ENCODE measurements around the gene RGS12. TPM values are rescaled to one million over a fixed set of nuclear protein-coding genes. Genes with fewer than 3 reads are reported as not detected.
A peak's percentile ranks its signal among the peaks of the same experiment; 100 is the strongest.

The RGS12 gene
- total and polyA plus RNA-seq, 10 donors = 7.5 to 36.2 (median 20.1) TPM

- no peak for DNase-seq
- WGBS, 5 donors = 63 to 81% (median 76%) methylated on average over 14 to 23 of the region's 23 CpGs
- Histone ChIP-seq H3K4me3 (no peak overlapping the region), H3K27me3 (replicated peaks in 1 of 7) (no peaks in the 10 kb centered on the region), H3K27ac (peak overlapping the region in 6 of 8 donors; percentile 3 to 54 (median 39)), H3K4me1 (peaks cover 0 to 19% (median 9%) of the 10 kb centered on the region in 6 donors), H3K9me3 (no peaks in the 10 kb centered on the region), H3K36me3 (no peaks in the 10 kb centered on the region)
- no peak for TF ChIP-seq CTCF (IDR thresholded peaks at IDR 0.05 in 8 of 11, conservative IDR thresholded peaks at IDR 0.05 in 3 of 11)
- no peak for TF ChIP-seq POLR2AphosphoS5 (IDR thresholded peaks at IDR 0.05)
- no peak for TF ChIP-seq POLR2A (IDR thresholded peaks at IDR 0.05)
- intact Hi-C loops (cut with DNase I; ENCODE audit: low total_unique reads) = no loop called here
Measured at GRCh38 chr4:3331511-3332394, 38.9 kb downstream of the RGS12 start.

DNA sequence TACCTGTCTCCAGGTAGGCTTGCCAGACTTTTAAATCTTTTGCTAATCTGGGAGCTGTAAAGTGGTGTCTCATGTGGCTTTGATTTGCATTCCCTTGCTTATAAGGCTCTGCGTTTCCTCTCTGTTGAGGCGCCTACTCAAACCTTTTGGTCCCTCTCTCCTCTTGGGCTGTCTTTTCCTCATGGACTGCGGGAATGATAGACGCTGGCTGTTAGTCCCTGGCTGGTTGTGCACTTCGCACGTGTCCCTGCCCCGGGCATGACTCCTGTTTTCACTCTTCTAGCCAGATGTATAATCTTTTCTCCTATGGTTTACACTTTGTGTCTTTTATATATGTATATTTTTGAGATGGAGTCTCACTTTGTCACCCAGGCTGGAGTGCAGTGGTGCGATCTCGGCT is 39.7 kb downstream of the RGS12 start:
- Histone ChIP-seq H3K27ac (no peak overlapping the region), H3K9me3 (no peaks in the 10 kb centered on the region), H3K4me3 (no peak overlapping the region), H3K36me3 (no peaks in the 10 kb centered on the region), H3K4me1 (peaks cover 0 to 19% (median 9%) of the 10 kb centered on the region in 6 donors), H3K27me3 (replicated peaks in 1 of 7) (no peaks in the 10 kb centered on the region)
- intact Hi-C loops (cut with DNase I; ENCODE audit: low total_unique reads) = no loop called here
- TF ChIP-seq POLR2A (IDR thresholded peaks at IDR 0.05) = no peak
- no peak for TF ChIP-seq CTCF (IDR thresholded peaks at IDR 0.05 in 8 of 11, conservative IDR thresholded peaks at IDR 0.05 in 3 of 11)
- no peak for TF ChIP-seq POLR2AphosphoS5 (IDR thresholded peaks at IDR 0.05)
- 86 to 93% (median 88%) methylated on average over 9 of the region's 9 CpGs for WGBS, 5 donors
- no peak for DNase-seq

DNA sequence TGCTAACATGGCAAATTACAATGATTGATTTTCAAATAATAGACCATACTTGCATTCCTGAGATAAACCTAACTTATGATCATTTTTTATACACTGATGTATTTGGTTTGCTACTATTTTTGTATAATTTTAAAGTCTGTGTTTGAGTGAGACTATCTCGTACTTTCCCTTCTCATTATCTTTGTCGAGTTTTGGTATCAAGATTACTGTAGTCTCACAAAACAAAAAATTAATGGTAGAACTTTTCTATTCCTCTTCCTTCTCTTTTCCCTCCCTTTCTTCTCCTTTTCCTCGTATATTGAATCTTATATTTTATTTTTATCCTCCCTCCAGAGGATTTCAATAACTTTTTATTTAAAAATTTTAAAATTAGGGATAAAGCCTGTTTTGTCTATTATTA is 41.5 kb downstream of the RGS12 start:
- WGBS, 5 donors = 65 to 77% (median 71%) methylated on average over 3 of the region's 3 CpGs
- no peak overlapping the region for H3K4me3 ChIP-seq
- no peaks in the 10 kb centered on the region for H3K36me3 ChIP-seq
- no peak for DNase-seq
- H3K27ac ChIP-seq = no peak overlapping the region
- intact Hi-C loops (cut with DNase I; ENCODE audit: low total_unique reads) = no loop called here
- TF ChIP-seq CTCF (IDR thresholded peaks at IDR 0.05 in 8 of 11, conservative IDR thresholded peaks at IDR 0.05 in 3 of 11) (no peak), POLR2A (IDR thresholded peaks at IDR 0.05) (no peak), POLR2AphosphoS5 (IDR thresholded peaks at IDR 0.05) (no peak)
- H3K27me3 ChIP-seq (replicated peaks in 1 of 7) = no peaks in the 10 kb centered on the region
- peaks cover 0 to 19% (median 9%) of the 10 kb centered on the region in 6 donors for H3K4me1 ChIP-seq
- H3K9me3 ChIP-seq = no peaks in the 10 kb centered on the region

- Histone ChIP-seq H3K27ac (no peak overlapping the region), H3K4me3 (no peak overlapping the region), H3K9me3 (no peaks in the 10 kb centered on the region), H3K4me1 (peaks cover 0 to 18% (median 8%) of the 10 kb centered on the region in 6 donors), H3K27me3 (replicated peaks in 1 of 7) (no peaks in the 10 kb centered on the region), H3K36me3 (no peaks in the 10 kb centered on the region)
- DNase-seq = no peak
- intact Hi-C loops (cut with DNase I; ENCODE audit: low total_unique reads) = no loop called here
- WGBS, 5 donors = 58 to 78% (median 65%) methylated on average over 10 of the region's 10 CpGs
- TF ChIP-seq CTCF (IDR thresholded peaks at IDR 0.05 in 8 of 11, conservative IDR thresholded peaks at IDR 0.05 in 3 of 11) (no peak), POLR2AphosphoS5 (IDR thresholded peaks at IDR 0.05) (no peak), POLR2A (IDR thresholded peaks at IDR 0.05) (no peak)
Measured at GRCh38 chr4:3335385-3335784, 42.6 kb downstream of the RGS12 start.

Measured in spleen (tissue), 11 donors.